Muscle of leg (tissue), 11 donors: ENCODE results near the gene ZNF91. TPM values are rescaled to one million over a fixed set of nuclear protein-coding genes. Genes with fewer than 3 reads are reported as not detected.
"Not testable (repeated sequence)": the region's sequence is repeated elsewhere in the genome, so short reads cannot be mapped to it uniquely, and the experiment has no call there.

Experiments used
- DNase-seq: peaks from one replicate; pipeline ENCODE4 v3.0.0; 2013
- H3K27ac ChIP-seq: one replicate; pipeline ENCODE4 v1.5.1; 2013; ENCODE audit warnings: mild to moderate bottlenecking, low read length, control low read depth
- H3K27me3 ChIP-seq: one replicate; pipeline ENCODE4 v1.6.1; 2013; ENCODE audit warnings: low read length; ENCODE audit not compliant: control insufficient read depth, insufficient read depth
- H3K36me3 ChIP-seq: one replicate; pipeline ENCODE4 v1.6.1; 2013; ENCODE audit warnings: low read length; ENCODE audit not compliant: control insufficient read depth, insufficient read depth
- H3K4me1 ChIP-seq: one replicate; pipeline ENCODE4 v1.6.1; 2013; ENCODE audit warnings: low read length; ENCODE audit not compliant: control insufficient read depth, insufficient read depth
- H3K4me3 ChIP-seq: one replicate; pipeline ENCODE4 v1.5.1; 2013; ENCODE audit warnings: low read length, control low read depth
- H3K9me3 ChIP-seq: replicated peaks from 2 replicates; pipeline ENCODE4 v1.6.1; 2013; ENCODE audit warnings: low read depth, low read length; ENCODE audit not compliant: control insufficient read depth
- whole genome bisulfite sequencing: methylation state at CpG from one replicate; pipeline ENCODE4 v1.1.5; 2013; ENCODE audit warnings: missing lambda C conversion rate; ENCODE audit not compliant: insufficient coverage; 5-methylcytosine and 5-hydroxymethylcytosine counted together
- polyA plus RNA-seq, 8 donors: library from polyadenylated mRNA; unstranded; fragments of 120-200 nt; gene quantifications; one replicate each; pipeline versions ENCODE4 v1.2.1 to v1.2.3, GENCODE V29; 2013; ENCODE audit warnings: inconsistent platforms in 1 of 8, low replicate concordance in 1 of 8; ENCODE audit not compliant: insufficient read length in 8 of 8, insufficient read depth in 1 of 8
- total RNA-seq: library from RNA; stranded (reverse); fragments of 120-200 nt; gene quantifications from one replicate; pipeline ENCODE4 v1.2.4, GENCODE V29; 2013

ZNF91 gene
- total and polyA plus RNA-seq, 9 donors: 22.6 to 68.4 (median 26.5) TPM

DNA sequence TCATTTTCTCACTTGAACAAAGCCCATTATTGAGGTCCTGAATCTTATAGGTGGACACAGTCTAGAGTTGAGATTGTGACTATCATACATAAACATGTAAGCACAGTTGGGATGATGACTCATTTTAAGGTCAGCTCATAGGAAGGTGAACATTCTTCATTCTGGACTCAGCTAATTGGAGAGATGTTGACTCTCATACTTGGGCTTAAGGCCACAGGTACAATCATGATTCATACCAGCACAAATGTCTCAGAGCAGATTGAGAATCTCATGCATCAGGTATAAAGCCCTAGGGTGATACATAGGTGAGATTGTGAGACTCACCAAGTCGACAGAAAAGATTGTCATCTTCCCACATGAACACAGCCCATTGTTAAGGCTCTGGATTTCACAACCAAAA, 82.8 kb downstream of the ZNF91 start:
- no peak for DNase-seq
- H3K4me1 ChIP-seq: no peaks in the 10 kb centered on the region
- H3K4me3 ChIP-seq: no peak overlapping the region
- no peaks in the 10 kb centered on the region for H3K27me3 ChIP-seq
- H3K9me3 ChIP-seq: peaks cover 2% of the 10 kb centered on the region
- no peak overlapping the region for H3K27ac ChIP-seq
- no CpG with 5 or more reads among the region's 1 CpG for WGBS
- H3K36me3 ChIP-seq: no peaks in the 10 kb centered on the region

DNA sequence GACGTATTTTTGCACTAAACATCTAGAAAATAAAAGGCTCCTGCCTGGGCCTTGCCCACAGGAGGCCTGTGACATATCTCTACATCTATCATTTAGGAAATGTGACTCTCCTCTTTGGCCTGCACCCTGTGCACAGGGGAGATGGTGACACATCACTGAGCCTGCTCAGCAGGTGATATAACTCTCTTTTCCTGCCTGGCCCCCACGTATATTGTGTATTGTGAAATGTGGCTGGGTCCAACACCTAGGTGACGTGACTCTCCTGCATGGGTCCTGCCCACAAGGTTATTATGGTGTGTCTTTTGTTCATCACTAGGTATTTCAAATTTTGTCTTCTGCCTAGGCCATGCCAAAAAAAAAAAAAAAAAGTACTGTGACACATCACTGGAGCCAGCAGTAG, 83.7 kb downstream of the ZNF91 start:
- Histone ChIP-seq H3K36me3 (no peaks in the 10 kb centered on the region), H3K27me3 (no peaks in the 10 kb centered on the region), H3K4me1 (no peaks in the 10 kb centered on the region), H3K4me3 (no peak overlapping the region), H3K9me3 (peaks cover 2% of the 10 kb centered on the region), H3K27ac (no peak overlapping the region)
- DNase-seq: no peak
- WGBS: no CpG with 5 or more reads among the region's 3 CpGs

DNA sequence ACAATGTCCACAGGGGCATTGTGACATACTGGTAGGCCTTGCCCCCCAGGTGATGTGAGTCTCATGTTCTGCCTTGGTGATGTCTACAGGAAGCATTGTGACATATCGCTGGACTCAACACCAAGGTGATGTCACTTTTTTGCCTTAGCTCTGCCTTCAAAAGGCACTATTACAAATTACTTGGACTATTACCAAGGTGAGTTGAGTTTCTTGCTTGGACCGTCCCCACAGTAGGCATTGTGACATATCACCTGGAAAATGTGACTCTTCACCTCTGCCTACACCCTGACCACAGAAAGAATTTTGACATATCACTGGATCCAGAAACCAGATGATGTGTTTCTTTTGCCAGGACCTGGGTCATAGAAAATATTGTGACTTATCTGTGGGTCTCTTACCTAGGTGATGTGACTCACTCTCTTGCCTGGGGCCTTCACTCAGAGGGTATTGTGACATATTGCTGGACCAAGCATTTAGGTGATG, 84.5 kb downstream of the ZNF91 start:
- WGBS: no CpG with 5 or more reads among the region's 2 CpGs
- H3K27me3 ChIP-seq: no peaks in the 10 kb centered on the region
- H3K27ac ChIP-seq: no peak overlapping the region
- no peaks in the 10 kb centered on the region for H3K4me1 ChIP-seq
- no peaks in the 10 kb centered on the region for H3K36me3 ChIP-seq
- H3K4me3 ChIP-seq: no peak overlapping the region
- H3K9me3 ChIP-seq: peaks cover 2% of the 10 kb centered on the region
- no peak for DNase-seq

DNA sequence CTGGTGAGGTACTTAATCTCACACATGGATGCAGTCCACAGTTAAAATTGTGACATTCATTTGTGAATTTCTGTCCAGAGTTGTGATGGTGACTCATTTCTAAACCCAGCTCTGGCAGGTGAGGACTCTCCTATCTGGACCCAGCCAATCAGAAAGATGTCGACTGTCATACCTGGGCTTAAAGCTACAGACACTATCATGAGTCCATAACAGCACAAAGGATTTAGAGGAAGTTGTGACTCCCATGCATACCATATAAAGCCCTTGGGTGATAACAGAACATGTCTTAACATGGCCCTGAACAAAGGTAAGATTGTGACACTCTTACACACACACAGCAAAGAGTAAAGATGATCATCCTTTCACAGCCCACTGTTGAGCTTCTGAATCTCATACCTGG, 85.3 kb downstream of the ZNF91 start:
- Histone ChIP-seq H3K9me3 (no peaks in the 10 kb centered on the region), H3K36me3 (no peaks in the 10 kb centered on the region), H3K4me1 (no peaks in the 10 kb centered on the region), H3K27me3 (no peaks in the 10 kb centered on the region), H3K4me3 (no peak overlapping the region), H3K27ac (no peak overlapping the region)
- no peak for DNase-seq
- 100% methylated on average over 1 of the region's 1 CpG for WGBS

DNA sequence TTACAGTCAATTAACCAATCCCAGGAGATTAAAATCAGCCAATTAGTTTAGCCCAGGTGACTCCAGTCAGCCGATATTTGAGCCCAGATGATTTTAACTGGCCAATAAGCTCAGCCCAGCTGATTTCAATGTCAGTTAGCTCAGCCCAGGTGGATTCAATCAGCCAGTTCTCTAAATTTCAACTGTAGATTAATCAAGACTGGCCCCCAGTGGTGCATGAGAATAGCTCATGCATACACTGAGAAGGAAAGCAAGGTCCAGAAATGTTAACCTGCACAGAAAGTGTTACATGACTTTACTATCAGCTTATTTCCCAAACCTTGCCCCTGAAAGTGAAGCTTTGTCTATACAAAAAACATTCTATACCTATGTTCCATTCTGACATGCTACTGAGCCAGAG, 89.7 kb downstream of the ZNF91 start:
- no peaks in the 10 kb centered on the region for H3K36me3 ChIP-seq
- no peak for DNase-seq
- no peak overlapping the region for H3K27ac ChIP-seq
- no peaks in the 10 kb centered on the region for H3K4me1 ChIP-seq
- WGBS: 63% methylated on average over 1 of the region's 1 CpG
- no peaks in the 10 kb centered on the region for H3K27me3 ChIP-seq
- no peak overlapping the region for H3K4me3 ChIP-seq
- H3K9me3 ChIP-seq: peaks cover 9% of the 10 kb centered on the region

DNA sequence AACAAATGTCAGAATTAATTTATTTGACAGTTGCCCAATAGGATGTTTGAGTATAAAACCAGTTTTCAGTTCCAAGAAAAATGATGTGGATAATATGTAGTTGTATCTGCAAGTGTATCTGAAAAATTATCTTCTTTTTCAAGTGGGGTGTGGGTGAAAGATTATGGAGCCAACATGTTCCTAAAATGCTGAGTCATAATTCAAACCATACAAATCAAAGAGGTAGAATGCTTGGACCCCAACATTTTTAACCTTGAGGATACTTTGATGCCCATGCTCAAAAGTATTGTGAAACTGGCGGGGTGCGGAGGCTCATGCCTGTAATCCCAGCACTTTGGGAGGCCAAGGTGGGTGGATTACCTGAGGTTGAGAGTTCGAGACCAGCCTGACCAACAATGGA, 91.0 kb downstream of the ZNF91 start:
- WGBS: 94% methylated on average over 2 of the region's 3 CpGs
- Histone ChIP-seq H3K27ac (no peak overlapping the region), H3K4me1 (no peaks in the 10 kb centered on the region), H3K9me3 (peaks cover 9% of the 10 kb centered on the region), H3K36me3 (no peaks in the 10 kb centered on the region), H3K27me3 (no peaks in the 10 kb centered on the region), H3K4me3 (no peak overlapping the region)
- DNase-seq: no peak

DNA sequence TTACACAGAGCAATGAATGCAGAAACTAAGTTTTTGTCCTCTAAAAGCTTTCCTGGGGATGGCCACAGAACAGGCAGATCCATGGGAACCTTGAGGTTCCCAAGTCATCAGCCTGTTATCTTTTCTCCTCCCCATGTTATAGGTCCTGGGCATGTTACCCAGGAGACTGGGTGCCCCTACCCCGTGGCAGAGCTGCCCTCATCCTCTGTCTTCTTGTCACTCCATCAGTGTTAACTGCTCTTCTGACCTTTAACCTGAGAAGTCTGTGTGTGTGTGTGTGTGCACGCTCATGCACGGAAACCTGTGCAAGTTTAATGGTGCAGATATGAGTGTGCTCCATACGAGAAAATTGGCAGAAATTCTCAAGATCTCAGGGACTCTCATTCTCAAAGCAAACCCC, 101.1 kb downstream of the ZNF91 start:
- no peaks in the 10 kb centered on the region for H3K9me3 ChIP-seq
- H3K36me3 ChIP-seq: no peaks in the 10 kb centered on the region
- no peaks in the 10 kb centered on the region for H3K4me1 ChIP-seq
- WGBS: 80% methylated on average over 2 of the region's 4 CpGs
- no peak overlapping the region for H3K4me3 ChIP-seq
- H3K27ac ChIP-seq: no peak overlapping the region
- DNase-seq: no peak
- H3K27me3 ChIP-seq: no peaks in the 10 kb centered on the region

DNA sequence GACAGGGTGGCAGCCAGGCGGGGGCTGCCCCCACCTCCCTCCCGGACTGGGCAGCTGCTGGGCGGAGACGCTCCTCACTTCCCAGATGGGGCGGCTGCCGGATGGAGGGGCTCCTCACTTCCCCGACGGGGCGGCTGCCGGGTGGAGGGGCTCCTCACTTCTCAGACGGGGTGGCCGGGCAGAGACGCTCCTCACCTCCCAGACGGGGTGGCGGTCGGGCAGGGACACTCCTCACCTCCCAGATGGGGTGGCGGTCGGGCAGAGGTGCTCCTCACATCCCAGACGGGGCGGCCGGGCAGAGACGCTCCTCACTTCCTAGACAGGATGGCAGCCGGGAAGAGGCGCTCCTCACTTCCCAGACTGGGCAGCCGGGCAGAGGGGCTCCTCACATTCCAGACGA, 105.3 kb downstream of the ZNF91 start:
- H3K4me3 ChIP-seq, H3K4me1 ChIP-seq, H3K27me3 ChIP-seq, H3K9me3 ChIP-seq, H3K27ac ChIP-seq, H3K36me3 ChIP-seq, DNase-seq: not testable (repeated sequence)
- 92% methylated on average over 21 of the region's 26 CpGs for WGBS

Other genes with a start within 250 kb of the ZNF91 start
- gene ZNF724, start 145.1 kb downstream of the ZNF91 start, total RNA-seq: 6.6 TPM
- 1 to 10 TPM; 1.1 to 2.8 (median 2.2) TPM for gene ZNF724, start 145.1 kb downstream of the ZNF91 start, polyA plus RNA-seq